Breast epithelium (tissue), 4 donors: ENCODE data around the gene MEDAG. TPM values are rescaled to one million over a fixed set of nuclear protein-coding genes. Genes with fewer than 3 reads are reported as not detected.

ENCODE experiments used
- DNase-seq, 2 donors: peaks; one replicate each; pipeline ENCODE4 v3.0.0-alpha.2; 2019; ENCODE audit warnings: low spot score in 2 of 2
- H3K27ac ChIP-seq, 2 donors: fragments of 200-600 bp; sonication (generic) in 1 of 2; one replicate each; pipeline ENCODE4 v1.5.1; 2016 to 2019; ENCODE audit warnings: mild to moderate bottlenecking in 1 of 2
- H3K27me3 ChIP-seq, 2 donors: fragments of 200-600 bp; sonication (generic) in 1 of 2; one replicate each; pipeline versions ENCODE4 v1.5.1 to v1.6.0; 2017 to 2019; ENCODE audit warnings: control low read depth in 1 of 2, mild to moderate bottlenecking in 1 of 2
- H3K36me3 ChIP-seq: fragments of 200-600 bp; one replicate; pipeline ENCODE4 v1.5.1; 2019
- H3K4me1 ChIP-seq, 2 donors: fragments of 200-600 bp; sonication (generic); one replicate each; pipeline ENCODE4 v1.5.1; 2016 to 2019; ENCODE audit warnings: control low read depth in 1 of 2
- H3K4me3 ChIP-seq, 3 donors: fragments of 200-600 bp; sonication (generic); 1 replicate in 2 of 3; 2 replicates in 1 of 3; pipeline ENCODE4 v1.5.1; 2016 to 2019; ENCODE audit warnings: mild to moderate bottlenecking in 3 of 3, moderate library complexity in 2 of 3
- H3K9me3 ChIP-seq, 2 donors: fragments of 200-600 bp; sonication (generic) in 1 of 2; one replicate each; pipeline ENCODE4 v1.5.1; 2016 to 2019; ENCODE audit warnings: control low read depth in 1 of 2
- POLR2A ChIP-seq: fragments of 450-650 bp; IDR thresholded peaks from one replicate; pipeline ENCODE4 v1.6.1; 2016; ENCODE audit warnings: antibody characterized with exemption, mild to moderate bottlenecking, moderate library complexity
- POLR2AphosphoS5 ChIP-seq, 3 donors: sonication (generic); formaldehyde crosslinking; IDR thresholded peaks; one replicate each; pipeline ENCODE4 v1.6.1; 2017; ENCODE audit warnings: antibody characterized with exemption in 3 of 3
- intact Hi-C: fragments of 100-400 bp; cut with DNase I; formaldehyde crosslinking; loops from one replicate; pipeline ENCODE4 v1.15.1; 2023; ENCODE audit warnings: low total_unique reads
- total RNA-seq, 3 donors: library from RNA; depleted of rRNA; stranded (reverse); fragments of >200 nt; gene quantifications; one replicate each; pipeline ENCODE4 v1.1.0, GENCODE V29; 2016
- TF ChIP-seq, protein P1 (sequence below), 3 donors: fragments of 450-650 bp; IDR thresholded peaks; one replicate each; pipeline ENCODE4 v1.5.1; 2016 to 2017; ENCODE audit warnings: antibody characterized with exemption in 3 of 3, mild to moderate bottlenecking in 3 of 3, moderate library complexity in 3 of 3

The MEDAG gene
- total RNA-seq, 3 donors from 2014 or later = 76.2 to 142 (median 95.4) TPM

DNA sequence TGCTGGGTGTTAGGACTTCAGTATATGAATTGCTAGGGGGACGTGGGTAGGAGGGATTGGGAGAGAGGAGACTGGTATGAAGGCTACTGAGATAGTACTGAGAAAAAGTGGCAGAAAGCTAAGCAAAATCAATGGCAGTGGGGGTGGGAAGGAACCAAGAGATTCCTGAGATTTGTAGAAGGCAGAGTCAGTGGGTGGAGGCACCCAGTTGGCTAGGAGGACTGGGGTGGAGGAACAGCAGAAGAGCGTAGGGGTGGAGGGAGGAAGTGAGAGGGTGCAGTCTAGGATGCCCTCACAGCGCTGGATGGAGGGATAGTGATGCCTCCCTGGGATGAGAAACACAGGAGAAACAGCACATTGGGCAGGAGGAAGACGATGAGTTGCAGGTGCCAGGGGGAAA, 5.6 kb upstream of the MEDAG start:
- H3K4me3 ChIP-seq = no peak overlapping the region
- no peak for DNase-seq
- H3K27me3 ChIP-seq = no peaks in the 10 kb centered on the region
- H3K4me1 ChIP-seq = no peaks in the 10 kb centered on the region
- intact Hi-C loops = no loop called here
- H3K9me3 ChIP-seq = no peaks in the 10 kb centered on the region
- H3K36me3 ChIP-seq = no peaks in the 10 kb centered on the region
- TF ChIP-seq, protein P1, sequence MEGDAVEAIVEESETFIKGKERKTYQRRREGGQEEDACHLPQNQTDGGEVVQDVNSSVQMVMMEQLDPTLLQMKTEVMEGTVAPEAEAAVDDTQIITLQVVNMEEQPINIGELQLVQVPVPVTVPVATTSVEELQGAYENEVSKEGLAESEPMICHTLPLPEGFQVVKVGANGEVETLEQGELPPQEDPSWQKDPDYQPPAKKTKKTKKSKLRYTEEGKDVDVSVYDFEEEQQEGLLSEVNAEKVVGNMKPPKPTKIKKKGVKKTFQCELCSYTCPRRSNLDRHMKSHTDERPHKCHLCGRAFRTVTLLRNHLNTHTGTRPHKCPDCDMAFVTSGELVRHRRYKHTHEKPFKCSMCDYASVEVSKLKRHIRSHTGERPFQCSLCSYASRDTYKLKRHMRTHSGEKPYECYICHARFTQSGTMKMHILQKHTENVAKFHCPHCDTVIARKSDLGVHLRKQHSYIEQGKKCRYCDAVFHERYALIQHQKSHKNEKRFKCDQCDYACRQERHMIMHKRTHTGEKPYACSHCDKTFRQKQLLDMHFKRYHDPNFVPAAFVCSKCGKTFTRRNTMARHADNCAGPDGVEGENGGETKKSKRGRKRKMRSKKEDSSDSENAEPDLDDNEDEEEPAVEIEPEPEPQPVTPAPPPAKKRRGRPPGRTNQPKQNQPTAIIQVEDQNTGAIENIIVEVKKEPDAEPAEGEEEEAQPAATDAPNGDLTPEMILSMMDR (IDR thresholded peaks at IDR 0.05) = no peak
- TF ChIP-seq POLR2AphosphoS5 (IDR thresholded peaks at IDR 0.05) (no peak), POLR2A (no peak)
- peak overlapping the region in 1 of 2 donors; percentile 19 for H3K27ac ChIP-seq

DNA sequence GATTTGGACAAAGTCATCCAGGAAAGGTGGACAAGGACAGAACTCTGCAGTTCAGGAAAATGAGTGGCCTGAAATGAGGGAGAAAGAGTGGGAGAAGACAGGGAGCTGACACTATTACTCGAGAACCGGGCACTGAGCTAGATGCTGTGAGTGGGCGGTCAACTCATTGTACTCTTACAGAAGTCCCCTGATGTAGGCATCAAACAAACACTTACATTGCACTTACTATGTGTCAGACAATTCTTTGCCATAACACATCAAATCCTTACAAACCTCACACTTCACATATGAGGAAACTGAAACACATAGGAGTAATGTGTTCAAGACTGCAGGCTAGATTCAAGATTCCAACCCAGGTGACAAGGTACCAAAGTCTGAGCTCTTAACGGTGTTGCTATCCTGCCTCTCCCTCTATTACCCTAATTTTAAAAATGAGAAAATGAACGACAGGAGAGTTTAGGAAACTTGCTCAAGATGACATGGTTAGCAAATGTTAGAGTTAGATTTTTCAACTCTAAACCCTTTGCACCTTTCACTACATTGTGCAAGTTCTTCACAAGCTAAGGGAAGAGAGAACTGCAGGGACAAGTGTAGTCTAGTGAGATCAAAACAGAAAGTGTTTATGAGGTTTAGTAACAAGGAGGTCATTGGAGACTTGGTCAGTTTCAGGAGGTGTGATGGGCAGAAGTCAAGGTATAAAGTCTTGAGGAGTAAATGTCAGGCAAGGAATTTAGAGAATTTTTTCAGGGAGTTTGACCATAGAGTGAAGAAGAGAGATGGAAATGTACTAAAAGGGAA, 4.9 kb upstream of the MEDAG start:
- Histone ChIP-seq H3K9me3 (no peaks in the 10 kb centered on the region), H3K27ac (peak overlapping the region in 1 of 2 donors; percentile 19), H3K4me3 (no peak overlapping the region), H3K4me1 (no peaks in the 10 kb centered on the region), H3K36me3 (no peaks in the 10 kb centered on the region), H3K27me3 (peaks cover 0 to 6% of the 10 kb centered on the region in 2 donors)
- TF ChIP-seq POLR2AphosphoS5 (IDR thresholded peaks at IDR 0.05) (no peak), POLR2A (no peak)
- TF ChIP-seq, protein P1 (IDR thresholded peaks at IDR 0.05) = no peak
- DNase-seq = no peak
- intact Hi-C loops = no loop called here

DNA sequence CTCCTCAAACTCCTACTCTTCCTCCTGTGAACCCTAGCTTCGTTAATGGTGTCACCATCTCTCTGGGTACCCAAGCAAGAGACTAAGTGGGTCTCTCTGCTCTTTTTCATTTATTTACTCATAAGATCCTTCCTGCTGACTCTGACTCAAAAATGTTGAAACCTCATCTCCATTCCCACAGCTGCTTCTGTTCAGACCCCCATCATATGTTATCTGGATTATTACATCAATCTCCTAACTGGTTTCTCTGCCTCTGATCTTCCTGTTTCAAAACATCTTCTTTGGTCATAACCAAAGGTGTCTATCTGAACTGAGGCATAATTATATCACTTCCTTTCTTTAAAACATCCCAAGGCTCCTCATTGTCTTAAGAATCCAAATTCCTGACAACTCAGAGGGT, 2.0 kb upstream of the MEDAG start:
- intact Hi-C loops = no loop called here
- Histone ChIP-seq H3K27me3 (peaks cover 0 to 10% of the 10 kb centered on the region in 2 donors), H3K36me3 (no peaks in the 10 kb centered on the region), H3K4me3 (no peak overlapping the region), H3K4me1 (peaks cover 0 to 7% of the 10 kb centered on the region in 2 donors), H3K27ac (no peak overlapping the region), H3K9me3 (no peaks in the 10 kb centered on the region)
- no peak for DNase-seq
- TF ChIP-seq POLR2AphosphoS5 (IDR thresholded peaks at IDR 0.05) = no peak
- TF ChIP-seq POLR2A = no peak
- TF ChIP-seq, protein P1 (IDR thresholded peaks at IDR 0.05) = no peak

DNA sequence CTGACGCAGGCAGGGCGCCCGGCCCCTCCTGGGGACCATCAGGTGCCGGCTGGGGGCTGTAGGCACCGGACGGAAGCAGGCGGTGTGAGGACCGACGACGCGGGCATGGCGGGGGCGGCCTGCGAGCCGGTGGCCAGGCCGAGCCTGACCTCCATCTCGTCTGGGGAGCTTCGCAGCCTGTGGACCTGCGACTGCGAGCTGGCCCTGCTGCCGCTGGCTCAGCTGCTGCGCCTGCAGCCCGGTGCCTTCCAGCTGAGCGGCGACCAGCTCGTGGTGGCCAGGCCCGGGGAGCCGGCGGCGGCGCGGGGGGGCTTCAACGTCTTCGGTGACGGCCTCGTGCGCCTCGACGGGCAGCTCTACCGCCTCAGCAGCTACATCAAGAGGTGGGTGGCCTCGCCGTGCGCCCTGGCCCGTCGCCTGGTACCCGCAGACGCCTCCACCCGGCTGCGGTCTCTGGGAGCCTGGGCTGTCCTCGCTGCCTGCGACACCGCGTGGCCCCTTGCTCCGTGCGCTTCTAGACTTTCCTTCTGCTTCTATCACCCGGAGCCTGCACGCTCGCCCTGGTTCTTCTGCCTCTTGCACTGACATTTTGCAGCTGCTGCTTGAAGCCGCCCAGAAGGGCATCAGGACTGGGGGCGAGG, 460 bp downstream of the MEDAG start:
- Histone ChIP-seq H3K27me3 (peaks cover 0 to 10% of the 10 kb centered on the region in 2 donors), H3K4me1 (peaks cover 0 to 7% of the 10 kb centered on the region in 2 donors), H3K9me3 (no peaks in the 10 kb centered on the region), H3K4me3 (peak overlapping the region; percentile 53 to 83 (median 79)), H3K27ac (peak overlapping the region; percentile 77 to 94), H3K36me3 (no peaks in the 10 kb centered on the region)
- intact Hi-C loops = no loop called here
- TF ChIP-seq, protein P1 (IDR thresholded peaks at IDR 0.05) = no peak
- TF ChIP-seq POLR2A = no peak
- TF ChIP-seq POLR2AphosphoS5 (IDR thresholded peaks at IDR 0.05) = no peak
- no peak for DNase-seq
